Loucy (cell line): Measurements from ENCODE around the gene SYNPR.

Source experiments
- CTCF ChIP-seq: fragments of 200-600 bp; sonication (generic); conservative IDR thresholded peaks from 2 replicates; pipeline ENCODE4 v1.5.1; 2014; ENCODE audit warnings: mild to moderate bottlenecking, antibody characterized with exemption, low read length
- EZH2phosphoT487 ChIP-seq: fragments of 200-600 bp; IDR thresholded peaks from 2 replicates; pipeline ENCODE4 v1.6.1; 2018; ENCODE audit warnings: antibody characterized with exemption, mild to moderate bottlenecking, moderate library complexity, borderline replicate concordance

GRCh38 chr3:63304421-63304820 is 26.3 kb downstream of the SYNPR start:
- TF ChIP-seq CTCF, result no peak
- no peak for TF ChIP-seq EZH2phosphoT487
